NCI-H1417 treated with DMSO at 0.1 percent for 48 hours (cell line): ENCODE measurements around the gene PPP1R12B.
"Not testable (repeated sequence)": the region's sequence is repeated elsewhere in the genome, so short reads cannot be mapped to it uniquely, and the experiment has no call there.

Source experiments
- DNase-seq: peaks from one replicate; lab custom pipeline; 2025; lab: John Stamatoyannopoulos, UW

PPP1R12B gene

DNA sequence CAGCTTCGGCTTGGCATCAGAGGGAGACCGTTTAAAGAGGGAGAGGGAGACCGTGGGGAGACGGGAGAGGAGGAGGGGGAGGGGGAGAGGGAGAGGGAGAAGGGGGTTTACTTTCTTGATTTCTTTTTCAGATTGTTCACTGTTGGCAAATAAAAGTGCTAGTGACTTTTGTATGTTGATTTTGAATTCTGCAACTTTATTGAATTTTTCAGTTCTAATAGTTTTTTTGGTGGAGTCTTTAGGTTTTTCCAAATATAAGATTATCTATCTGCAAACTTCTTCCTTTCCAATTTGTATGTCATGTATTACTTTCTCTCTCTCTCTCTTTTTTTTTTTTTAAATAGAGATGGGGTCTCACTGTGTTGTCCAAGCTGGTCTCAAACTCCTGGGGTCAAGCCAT lies 104.0 kb downstream of the PPP1R12B start:
- no peak for DNase-seq

DNA sequence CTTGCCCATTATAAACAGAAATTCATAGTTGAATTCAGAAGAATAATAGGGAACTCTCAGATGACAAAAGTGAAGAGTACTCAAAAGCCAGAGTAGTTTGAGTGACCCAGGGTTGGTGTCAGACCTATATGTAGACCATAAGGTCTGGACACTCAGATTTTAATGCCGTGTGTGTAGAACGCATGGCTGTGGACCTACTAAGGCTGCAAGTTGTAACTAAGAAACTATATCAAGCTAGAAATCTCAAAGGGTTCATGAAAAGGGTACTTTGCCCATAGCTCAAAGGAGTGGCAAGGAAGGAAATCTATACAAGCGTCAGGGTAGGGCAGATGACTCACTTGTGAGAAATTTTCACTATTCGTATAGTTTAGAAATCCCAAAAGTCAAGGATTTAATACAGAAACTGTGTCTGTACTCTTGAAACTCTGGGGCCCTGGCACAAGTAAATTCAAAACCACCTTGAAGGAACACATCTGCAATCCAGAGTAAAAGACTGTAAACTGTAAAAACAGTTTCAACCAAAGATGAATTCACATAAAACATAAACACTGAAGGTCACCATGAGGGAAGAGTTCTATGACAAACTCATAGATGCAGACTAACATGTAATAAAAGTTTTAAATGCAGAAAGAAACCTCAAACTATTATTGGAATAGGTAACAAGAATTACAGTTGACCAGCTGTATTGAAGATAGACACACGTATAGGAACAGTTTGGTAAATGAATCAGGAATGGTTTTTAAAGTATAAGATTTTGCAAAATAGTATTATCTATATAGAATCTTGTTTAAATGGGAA lies 108.1 kb downstream of the PPP1R12B start:
- not testable (repeated sequence) for DNase-seq

DNA sequence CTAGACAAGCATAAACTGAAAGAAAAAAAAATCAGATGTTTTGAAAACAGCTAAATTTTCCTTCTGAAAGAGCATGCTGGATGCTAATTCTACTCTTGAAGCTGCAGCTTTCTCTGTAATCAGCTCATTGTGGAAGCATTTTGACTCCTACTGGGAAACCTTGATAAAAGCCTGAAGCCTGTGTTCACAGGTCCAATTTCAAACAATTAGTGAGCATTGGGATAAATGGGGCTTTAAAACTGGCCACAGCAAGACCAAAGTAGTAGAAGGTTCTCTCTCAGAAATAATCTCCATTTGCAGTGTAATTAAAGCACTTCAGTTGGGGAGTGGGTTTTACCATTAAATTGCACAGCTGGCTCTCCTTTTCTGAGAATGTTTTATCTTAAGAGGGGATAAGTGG lies 110.2 kb downstream of the PPP1R12B start:
- not testable (repeated sequence) for DNase-seq

DNA sequence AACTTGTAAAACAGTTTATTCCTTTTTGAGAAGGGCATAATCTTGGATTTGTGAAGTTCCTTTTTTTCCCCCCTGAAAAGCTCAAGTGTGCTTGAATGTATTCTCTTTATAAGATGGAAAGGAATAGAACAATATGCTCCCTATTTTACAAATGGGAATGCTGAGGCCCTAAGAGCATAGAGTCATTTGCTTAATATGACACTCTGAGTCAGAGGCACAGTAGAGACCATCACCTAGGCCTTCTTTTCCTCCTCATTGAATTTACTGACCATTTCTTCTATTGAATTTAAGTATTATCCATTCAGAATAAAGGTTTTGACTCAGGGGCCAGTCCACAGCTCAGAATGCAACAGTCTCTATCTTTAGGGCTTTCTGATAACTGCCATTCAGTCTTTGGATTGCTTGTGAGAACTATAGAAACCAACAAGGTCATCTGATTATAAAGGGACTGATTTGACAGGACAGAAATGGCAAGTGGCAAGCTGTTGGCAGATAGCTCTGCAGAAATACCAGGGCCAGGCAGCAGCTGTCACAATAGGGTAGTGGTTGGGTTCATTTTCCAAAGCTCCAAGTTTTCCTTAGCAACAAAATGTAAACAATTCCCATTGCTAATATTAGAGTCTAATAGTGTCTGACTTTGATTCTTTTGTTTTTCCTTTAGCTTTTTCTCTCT lies 111.1 kb downstream of the PPP1R12B start:
- DNase-seq, result not testable (repeated sequence)

DNA sequence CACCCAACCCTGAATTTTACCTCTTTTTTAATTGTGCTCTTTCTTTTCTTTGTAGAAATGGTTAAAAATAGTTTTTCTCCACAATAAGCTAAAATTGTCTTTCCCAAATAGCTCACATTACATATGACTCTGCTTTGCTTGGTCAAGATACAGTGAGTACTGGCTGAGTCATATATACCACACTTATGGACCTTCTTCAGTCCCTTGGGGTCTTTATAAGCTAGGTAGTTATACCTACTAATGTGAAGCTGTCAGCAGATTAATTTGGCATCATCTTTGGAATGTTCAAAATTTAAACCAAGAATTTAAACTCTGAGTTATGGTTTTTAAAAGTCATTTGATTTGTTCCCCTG lies 111.6 kb downstream of the PPP1R12B start:
- DNase-seq, result not testable (repeated sequence)

DNA sequence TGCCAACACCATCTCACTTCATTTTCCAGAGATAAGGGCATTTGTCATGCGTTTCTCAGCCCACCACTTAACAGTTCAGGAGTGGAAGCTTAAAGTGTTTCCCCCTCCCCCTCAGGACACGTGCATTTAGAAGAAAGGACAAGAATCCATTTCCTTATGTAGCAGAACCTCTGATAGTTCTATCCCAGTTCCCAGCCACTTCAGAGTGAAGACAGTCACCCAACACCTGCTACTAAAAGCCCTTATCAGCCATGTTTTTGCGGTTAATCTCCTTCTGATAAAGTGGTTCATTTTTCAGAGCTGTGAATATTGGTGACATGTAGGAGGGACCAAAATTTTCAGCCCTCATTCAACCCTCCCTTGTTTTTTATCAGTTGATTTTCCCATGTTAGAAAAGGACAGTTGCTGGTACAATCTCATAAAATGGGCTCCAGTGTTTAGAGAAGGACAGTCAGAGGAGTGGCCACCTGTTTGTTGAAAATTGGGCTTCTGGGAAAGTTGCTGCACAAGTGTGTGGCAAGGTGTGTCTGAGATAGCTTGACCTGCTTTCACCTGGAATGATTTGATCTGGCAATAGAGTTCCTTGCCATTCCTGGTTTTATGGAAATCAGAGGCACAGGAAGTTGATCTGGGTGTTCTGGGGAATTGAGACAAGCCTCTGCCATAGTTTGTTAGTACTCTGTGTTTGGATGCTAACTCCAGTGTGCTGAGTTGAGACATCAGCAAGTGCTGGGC lies 114.0 kb downstream of the PPP1R12B start:
- DNase-seq, result no peak

DNA sequence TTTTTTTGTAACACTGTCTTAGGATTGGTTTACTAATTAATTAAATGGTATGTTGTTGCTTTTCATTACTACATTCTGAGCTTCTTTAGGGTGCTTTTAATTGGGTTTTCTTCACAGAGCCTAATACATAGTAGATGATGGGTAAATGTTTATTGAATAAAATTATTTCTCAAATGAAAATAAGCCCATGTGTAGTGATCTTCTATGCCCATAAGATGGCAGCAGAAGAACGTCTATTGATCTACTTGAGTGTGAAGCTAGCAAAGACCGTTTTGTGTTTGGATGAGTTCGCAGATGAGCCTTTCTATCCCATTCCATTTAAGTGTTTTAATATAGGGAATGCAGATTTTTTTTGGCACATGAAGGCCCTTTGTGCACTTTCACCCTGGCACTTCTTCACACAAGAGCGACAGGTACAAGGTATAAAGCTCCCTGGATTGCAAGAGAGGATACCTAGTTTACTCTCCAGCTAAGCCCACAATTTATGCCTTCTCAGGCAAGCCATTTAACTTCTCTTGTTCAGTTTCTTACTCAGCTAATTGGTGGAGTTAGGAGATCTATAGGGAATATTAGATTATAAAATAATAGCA lies 115.7 kb downstream of the PPP1R12B start:
- not testable (repeated sequence) for DNase-seq

DNA sequence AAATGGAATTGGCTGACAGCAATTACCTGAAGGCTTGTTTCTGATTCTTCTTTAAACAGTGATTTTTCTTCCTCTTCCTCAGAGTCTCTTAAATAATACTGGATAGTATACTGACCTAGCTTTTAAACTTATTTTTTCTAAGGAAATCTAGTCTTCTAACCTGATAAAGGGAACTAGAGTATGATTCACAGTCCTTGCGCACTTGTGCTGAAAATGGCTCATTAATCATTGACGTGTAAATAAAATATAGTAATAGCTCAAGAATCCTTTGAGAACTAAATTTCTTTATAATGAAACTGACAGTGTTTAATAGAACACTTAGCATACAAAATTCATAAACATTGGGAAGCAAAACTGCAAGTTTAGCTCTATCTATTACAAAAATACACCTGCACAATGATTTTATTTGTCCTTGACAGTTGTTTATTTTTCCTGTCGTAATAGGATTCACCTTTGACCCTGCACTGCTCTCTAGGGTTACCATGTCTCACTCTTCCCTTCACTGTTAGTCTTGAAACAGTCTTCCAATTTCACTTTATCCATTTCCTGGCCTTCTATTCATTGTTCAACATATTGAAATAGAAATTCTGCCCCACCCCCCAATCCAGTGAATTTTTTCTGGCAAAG lies 117.3 kb downstream of the PPP1R12B start:
- DNase-seq, result not testable (repeated sequence)

DNA sequence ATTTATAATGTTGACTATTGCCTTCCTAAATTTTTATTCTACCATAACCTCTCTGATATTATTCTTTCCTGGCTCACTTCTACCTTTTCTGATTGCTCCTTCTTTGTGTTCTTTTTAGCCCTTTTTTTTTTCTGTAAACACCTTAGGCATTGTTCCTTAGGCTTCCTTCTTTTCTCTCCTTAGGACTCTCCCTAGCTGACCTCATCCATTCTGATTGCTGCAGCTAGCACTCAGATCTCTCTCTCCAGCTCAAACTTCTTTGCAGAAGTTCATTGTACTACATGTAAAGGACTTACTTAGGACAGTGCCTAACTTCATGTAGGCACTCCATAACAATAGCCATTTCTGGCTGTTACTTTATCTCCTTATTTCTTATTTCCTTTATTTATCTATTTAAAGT lies 117.8 kb downstream of the PPP1R12B start:
- DNase-seq, result not testable (repeated sequence)

DNA sequence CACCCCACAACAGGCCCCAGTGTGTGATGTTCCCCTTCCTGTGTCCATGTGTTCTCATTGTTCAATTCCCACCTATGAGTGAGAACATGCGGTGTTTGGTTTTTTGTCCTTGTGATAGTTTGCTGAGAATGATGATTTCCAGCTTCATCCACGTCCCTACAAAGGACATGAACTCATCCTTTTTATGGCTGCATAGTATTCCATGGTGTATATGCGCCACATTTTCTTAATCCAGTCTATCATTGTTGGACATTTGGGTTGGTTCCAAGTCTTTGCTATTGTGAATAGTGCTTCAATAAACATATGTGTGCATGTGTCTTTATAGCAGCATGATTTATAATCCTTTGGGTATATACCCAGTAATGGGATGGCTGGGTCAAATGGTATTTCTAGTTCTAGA lies 118.9 kb downstream of the PPP1R12B start:
- DNase-seq, result not testable (repeated sequence)

DNA sequence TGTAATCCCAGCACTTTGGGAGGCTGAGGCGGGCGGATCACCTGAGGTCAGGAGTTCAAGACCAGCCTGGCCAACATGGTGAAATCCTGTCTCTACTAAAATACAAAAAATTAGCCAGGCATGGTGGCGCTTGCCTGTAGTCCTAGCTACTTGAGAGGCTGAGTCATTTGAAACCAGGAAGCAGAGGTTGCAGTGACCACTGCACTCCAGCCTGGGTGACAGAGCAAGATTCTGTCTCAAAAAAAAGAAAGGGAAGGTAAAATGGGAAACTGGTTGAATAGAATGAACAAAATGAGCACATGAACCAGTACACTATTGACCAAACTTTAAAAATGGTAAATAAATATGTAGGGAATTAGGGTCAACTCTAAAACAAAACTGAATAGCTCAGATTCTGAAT lies 120.2 kb downstream of the PPP1R12B start:
- DNase-seq, result not testable (repeated sequence)

DNA sequence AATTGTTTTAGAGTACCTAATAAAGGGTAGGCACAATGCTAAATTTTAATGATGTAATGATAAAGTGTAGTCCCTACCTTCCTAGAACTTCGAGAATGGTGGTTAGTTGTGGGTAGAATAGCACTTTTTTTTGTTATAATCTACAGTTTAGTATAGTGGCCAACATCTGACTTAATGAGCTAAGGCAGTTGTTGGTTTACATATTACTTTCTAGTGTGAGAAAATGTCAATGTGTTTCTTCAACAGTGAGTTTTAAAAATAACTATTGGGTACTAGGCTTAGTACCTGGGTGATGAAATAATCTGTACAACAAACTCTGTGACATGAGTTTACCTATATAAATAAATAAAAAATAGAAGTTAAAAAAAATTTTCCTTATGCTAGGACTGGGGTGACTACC lies 120.6 kb downstream of the PPP1R12B start:
- DNase-seq, result not testable (repeated sequence)

DNA sequence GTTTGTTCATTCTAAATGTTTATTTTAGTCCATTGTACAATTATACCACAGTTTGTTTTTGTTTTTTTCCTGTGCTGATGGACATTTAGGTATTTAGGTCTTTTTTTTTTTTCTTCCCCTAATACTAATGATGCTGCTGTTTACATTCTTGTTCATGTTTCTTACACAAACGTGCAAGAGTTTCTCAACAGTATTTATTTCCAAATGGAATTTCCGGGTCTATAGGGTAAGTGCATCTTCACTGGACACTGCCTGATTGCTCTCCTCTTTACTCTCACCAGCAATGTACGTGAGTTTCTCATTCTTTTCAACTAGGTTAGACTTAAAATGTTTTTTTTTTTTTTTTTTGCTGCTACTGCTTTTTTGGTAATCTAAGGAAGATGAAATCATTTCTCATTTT lies 122.7 kb downstream of the PPP1R12B start:
- no peak for DNase-seq

DNA sequence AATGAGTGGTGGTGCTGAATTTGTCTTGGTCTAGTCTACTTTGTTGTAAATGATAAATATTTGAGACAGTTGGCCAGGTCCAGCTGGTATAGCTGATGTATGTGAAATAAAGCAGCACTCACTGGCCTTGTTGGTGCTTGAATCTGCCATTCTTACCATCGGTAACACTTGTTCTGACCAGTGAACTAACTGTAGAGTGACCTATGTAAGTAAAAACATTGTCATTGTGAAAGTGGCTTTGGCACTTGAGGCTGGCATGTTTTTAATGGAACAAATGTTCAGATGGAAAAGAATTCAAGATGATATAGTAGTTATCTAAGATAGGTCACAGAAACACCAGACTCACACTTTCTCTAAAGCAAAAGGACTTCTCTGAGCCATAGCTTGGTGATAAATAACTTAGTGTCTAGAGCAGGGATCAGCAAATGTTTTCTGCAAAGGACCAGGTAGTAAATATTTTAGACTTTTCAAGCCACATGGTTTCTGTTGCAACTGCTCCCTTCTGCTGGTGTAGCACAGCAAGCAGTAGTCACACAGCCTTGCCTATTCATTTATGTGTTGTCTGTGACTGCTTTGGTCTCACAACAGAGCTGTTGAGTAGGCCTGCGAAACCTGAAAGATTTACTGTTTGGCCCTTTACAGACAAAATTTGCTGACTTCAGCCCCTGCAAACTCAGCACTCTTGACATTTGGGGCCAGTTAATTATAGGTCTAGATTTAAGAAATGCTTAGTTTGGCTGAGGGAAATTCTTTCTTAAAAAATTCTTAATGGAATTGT lies 124.0 kb downstream of the PPP1R12B start:
- DNase-seq, result not testable (repeated sequence)

DNA sequence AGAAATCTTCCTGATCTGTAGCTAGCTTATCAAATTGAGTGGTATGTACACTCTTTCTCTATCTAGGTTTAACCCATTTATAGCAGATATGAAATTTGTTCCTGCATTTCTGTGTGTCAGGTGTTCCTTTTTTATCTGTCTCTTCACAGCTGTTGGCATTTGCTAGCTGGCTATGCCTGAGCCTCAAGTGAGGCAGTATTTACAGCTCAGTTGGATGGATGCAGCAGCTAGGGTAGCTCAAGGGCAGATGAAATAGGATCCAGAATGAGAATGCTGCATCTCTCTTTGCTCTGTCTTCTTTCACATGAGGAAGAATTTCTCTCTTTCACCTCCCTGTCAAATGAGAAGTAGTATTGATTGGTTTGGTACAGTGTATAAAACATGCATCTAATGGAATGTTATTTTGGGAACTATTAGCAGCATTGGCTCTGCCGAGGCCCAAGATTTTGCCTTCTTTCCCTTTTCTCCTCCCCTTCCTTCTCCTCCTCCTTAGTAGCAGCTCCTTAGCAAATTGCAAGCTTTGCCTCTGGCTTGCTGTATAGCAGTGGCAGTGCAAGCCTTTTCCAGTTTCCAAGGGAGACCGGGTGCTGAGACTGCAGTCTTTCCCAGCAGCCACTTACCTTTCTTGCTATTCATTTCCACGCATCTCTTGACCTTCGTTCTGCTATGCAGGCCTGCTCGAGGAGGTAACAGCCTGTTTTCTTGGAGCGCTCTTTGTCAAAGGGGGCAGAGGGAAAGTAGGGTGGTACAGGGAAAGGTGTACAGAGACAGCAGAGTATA lies 125.0 kb downstream of the PPP1R12B start:
- not testable (repeated sequence) for DNase-seq

DNA sequence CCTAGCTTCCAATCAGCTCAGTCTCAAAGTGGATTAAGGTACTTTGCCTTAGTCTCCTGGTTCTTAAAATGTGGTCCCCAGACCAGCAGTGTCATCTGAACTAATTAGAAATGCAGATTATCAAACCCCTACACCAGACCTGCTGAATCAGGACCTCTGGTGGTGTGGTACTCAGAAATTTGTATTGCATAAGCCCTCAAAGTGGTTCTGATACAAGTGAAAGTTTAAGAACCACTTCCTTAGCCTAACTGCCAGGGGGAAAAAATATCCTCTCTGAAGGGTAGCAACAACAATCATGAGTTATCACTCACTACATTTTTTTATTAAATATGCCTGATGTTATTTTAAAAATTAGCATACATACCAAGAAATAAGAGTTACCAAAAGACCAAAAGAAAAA lies 131.2 kb downstream of the PPP1R12B start:
- not testable (repeated sequence) for DNase-seq

DNA sequence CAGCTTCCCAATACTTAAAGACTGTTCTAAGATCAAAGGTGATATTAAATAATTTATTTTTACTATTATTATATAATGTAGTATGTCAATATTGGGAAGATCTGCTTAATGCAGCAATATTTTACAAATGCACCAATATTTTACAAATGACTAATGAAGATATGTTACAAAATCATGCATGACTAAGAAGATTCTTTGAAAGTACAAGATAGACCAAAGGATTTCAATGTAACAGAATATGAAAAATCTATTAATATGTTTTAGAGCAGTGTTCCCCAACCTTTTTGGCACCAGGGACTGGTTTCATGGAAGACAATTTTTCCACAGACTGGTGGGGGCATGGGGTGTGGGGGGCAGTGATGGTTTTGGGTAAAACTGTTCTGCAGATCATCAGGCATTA lies 132.1 kb downstream of the PPP1R12B start:
- DNase-seq, result not testable (repeated sequence)

DNA sequence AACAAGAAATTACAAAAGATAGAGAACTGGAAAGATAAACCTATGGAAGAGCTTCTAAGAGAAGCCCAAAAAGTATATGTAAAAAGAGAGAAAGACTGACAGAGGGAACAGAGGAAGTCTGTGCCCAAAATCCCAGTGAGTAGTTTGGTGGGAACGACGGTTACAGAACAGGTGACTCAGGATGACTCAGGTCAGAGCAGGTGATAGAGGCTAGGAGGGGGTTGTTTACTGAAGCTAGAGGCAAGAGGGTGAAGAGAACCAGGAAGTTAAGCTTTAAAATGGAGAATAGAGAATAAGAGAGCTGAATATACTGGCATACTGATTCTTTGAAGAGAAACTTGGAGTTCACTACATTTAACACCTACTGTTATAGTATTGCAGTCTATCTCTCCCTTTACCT lies 134.9 kb downstream of the PPP1R12B start:
- not testable (repeated sequence) for DNase-seq

DNA sequence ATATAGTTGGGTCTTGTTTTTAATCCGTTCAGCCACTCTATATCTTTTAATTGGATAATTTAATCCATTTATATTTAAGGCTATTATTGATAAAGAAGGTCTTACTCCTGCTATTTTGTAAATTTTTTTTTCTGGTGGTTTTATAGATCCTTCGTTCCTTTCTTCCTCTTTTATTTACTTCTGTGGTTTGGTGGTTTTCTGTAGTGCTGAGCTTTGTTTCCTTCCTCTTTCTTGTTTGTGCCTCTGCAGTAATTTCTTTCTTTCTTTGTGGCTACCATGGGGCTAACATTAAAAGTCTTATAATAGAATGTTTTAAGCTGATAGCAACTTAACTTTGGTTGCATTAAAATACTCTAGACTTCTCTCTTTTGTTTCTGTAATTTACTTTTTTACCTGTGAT lies 135.5 kb downstream of the PPP1R12B start:
- DNase-seq, result not testable (repeated sequence)

DNA sequence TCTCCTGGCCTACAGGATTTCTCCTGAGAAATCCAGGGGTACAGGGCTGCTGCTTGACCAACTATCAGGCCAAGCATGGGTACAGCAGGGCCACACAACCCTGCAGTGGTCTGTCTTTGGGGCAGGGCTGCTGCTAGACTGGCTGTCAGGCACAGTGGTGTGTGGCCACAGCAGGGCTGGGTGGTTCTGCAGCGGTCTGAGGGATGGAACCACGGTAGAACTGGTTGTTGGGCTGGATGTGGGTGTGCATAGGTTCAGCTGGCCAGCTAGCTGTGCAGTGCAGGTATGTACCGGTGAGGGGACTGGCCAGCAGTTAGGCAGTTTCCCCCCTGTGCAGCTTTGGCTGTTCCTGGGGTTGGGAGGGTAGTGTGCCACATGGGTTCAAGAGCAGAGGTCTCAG lies 136.3 kb downstream of the PPP1R12B start:
- not testable (repeated sequence) for DNase-seq
